Neural crest cell (in vitro differentiated cells): ENCODE results near the gene SEMA3C. TPM values are rescaled to one million over a fixed set of nuclear protein-coding genes. Genes with fewer than 3 reads are reported as not detected.

ENCODE experiments used
- DNase-seq: peaks from one replicate; pipeline ENCODE4 v3.0.0; 2021; ENCODE audit warnings: low read depth, mixed read lengths, low spot score
- H3K27ac Mint-ChIP-seq: one replicate; pipeline ENCODE4 v1.8.0; 2021; ENCODE audit warnings: mild to moderate bottlenecking, mixed read lengths; ENCODE audit not compliant: unreplicated experiment
- H3K27me3 Mint-ChIP-seq: 2 replicates; pipeline ENCODE4 v1.8.0; 2021; ENCODE audit warnings: low read depth, mild to moderate bottlenecking, mixed read lengths
- H3K36me3 Mint-ChIP-seq: 2 replicates; pipeline ENCODE4 v1.8.0; 2021; ENCODE audit warnings: low read depth, mild to moderate bottlenecking, mixed read lengths
- H3K4me1 Mint-ChIP-seq: 2 replicates; pipeline ENCODE4 v1.8.0; 2021; ENCODE audit warnings: mixed read lengths
- H3K4me3 Mint-ChIP-seq: one replicate; pipeline ENCODE4 v1.8.0; 2021; ENCODE audit warnings: mild to moderate bottlenecking, mixed read lengths
- H3K9me3 Mint-ChIP-seq: 2 replicates; pipeline ENCODE4 v1.8.0; 2021; ENCODE audit warnings: mixed read lengths
- total RNA-seq: library from RNA; stranded (reverse); gene quantifications from 2 replicates; pipeline ENCODE4 v1.2.1, GENCODE V29; 2021
- TF ChIP-seq, protein P1 (sequence below): fragments of 200-600 bp; sonication (generic); conservative IDR thresholded peaks from 2 replicates; pipeline ENCODE4 v1.5.0; 2021; ENCODE audit warnings: antibody characterized with exemption, mild to moderate bottlenecking

Gene SEMA3C
- total RNA-seq, 1 donor from 2014 or later, result 36.6 TPM

DNA sequence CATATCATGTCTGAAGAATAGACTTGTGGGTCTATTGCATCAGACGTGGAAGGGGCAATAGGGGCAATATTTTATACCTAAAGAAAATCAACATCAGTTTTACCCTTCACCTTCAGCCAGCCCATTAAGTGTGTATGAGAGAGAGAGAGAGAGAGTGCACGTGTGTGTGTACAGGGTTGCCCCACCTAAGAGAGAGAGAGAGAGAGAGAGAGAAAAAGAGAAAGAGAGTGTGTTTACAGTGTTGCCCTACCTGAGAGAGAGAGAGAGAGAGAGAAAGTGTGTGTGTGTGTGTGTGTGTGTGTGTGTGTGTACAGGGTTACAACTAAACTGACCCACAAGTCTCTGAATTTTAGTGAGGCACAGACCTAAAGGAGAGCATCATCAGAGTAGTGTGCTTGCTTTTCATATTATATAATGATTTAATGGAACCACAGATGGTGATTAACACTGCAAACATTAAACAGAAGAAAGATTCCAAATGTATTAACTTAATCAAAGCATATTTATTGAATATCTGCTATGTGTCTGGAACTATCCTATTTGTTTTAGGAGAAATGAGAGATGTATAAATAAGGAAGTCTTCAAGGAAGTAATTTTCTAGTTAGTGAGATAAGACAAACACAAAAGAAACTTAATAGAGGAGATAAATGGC lies 213.6 kb downstream of the SEMA3C start:
- H3K9me3 Mint-ChIP-seq, result no peaks in the 10 kb centered on the region
- no peaks in the 10 kb centered on the region for H3K4me1 Mint-ChIP-seq
- TF ChIP-seq, protein P1, sequence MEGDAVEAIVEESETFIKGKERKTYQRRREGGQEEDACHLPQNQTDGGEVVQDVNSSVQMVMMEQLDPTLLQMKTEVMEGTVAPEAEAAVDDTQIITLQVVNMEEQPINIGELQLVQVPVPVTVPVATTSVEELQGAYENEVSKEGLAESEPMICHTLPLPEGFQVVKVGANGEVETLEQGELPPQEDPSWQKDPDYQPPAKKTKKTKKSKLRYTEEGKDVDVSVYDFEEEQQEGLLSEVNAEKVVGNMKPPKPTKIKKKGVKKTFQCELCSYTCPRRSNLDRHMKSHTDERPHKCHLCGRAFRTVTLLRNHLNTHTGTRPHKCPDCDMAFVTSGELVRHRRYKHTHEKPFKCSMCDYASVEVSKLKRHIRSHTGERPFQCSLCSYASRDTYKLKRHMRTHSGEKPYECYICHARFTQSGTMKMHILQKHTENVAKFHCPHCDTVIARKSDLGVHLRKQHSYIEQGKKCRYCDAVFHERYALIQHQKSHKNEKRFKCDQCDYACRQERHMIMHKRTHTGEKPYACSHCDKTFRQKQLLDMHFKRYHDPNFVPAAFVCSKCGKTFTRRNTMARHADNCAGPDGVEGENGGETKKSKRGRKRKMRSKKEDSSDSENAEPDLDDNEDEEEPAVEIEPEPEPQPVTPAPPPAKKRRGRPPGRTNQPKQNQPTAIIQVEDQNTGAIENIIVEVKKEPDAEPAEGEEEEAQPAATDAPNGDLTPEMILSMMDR, result no peak
- H3K36me3 Mint-ChIP-seq, result no peaks in the 10 kb centered on the region
- no peak overlapping the region for H3K4me3 Mint-ChIP-seq
- DNase-seq, result no peak
- H3K27ac Mint-ChIP-seq, result no peak overlapping the region
- H3K27me3 Mint-ChIP-seq, result no peaks in the 10 kb centered on the region

DNA sequence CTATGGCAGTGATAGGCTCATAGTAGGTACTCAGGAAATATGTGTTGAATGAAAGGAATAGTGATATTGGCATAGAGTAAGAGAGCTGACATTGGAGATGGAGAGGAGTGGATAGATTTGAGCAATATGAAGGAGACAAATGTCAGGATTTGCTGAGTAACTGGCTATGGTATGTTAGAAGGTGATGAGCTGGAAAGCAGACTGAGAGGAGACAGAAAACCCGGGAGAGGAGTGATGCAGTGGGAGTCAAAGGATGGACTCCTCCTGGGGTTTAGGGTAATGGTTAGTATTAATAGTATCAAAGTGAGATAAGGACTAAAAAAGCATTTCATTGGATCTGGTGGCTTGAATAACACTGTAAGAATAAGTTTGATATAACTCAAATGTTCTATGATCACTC lies 215.6 kb downstream of the SEMA3C start:
- no peaks in the 10 kb centered on the region for H3K9me3 Mint-ChIP-seq
- no peaks in the 10 kb centered on the region for H3K36me3 Mint-ChIP-seq
- no peak overlapping the region for H3K27ac Mint-ChIP-seq
- DNase-seq, result no peak
- no peak overlapping the region for H3K4me3 Mint-ChIP-seq
- no peaks in the 10 kb centered on the region for H3K27me3 Mint-ChIP-seq
- TF ChIP-seq, protein P1, result no peak
- peaks cover 4% of the 10 kb centered on the region for H3K4me1 Mint-ChIP-seq

DNA sequence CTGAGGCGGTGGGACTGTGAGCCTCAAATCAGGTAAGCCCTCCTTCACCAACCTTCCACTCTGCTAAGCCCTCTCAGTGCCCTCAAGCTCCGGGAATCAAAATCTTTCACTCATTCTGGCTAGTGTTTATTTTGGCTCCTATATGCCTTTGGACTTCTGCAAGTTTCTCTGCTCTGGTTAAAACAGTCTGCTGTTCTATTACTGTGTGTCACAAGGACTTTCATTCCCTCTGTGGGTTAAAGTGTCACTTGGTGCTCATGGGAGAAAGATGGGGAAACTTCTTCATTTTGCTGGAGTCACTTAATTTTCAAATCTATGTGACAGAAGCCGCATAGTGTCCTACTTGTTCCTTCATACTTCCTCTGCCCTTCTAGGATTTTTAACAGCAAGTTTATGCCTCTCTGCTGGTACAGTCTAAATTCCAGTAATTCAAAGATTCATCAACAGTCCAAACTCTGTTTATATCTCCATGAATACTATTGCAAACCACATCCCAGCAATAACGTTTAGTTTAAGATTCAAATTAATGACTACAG lies 219.1 kb downstream of the SEMA3C start:
- TF ChIP-seq, protein P1, result no peak
- Mint-ChIP-seq H3K27me3 (no peaks in the 10 kb centered on the region), H3K27ac (no peak overlapping the region), H3K9me3 (no peaks in the 10 kb centered on the region), H3K36me3 (no peaks in the 10 kb centered on the region), H3K4me3 (no peak overlapping the region), H3K4me1 (peaks cover 4% of the 10 kb centered on the region)
- no peak for DNase-seq

DNA sequence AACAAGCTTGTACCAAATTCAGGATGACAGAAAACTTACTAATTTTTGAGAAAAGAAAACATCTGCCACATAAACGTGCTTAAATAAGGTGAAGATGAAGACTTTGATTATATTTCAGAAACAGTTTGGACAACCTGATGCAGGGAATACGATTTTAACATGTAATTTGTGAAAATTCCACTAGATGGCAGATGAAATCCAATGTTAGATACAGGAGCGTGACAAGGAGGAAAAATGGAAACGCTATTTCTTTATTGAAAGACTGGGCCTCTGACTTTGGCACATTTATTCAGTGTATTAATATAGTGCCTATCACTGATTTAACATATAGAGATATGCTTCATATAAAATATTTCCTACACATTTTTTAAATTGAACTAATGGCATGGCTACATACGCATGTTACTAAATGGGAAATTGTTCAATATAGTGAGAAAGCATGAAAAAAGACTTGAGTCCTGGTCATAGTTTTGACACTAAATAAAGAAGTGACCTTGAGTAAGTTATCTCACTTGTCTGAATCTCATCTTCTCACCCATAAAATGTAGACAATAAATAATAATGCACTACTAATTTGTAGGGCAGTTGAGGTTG lies 219.7 kb downstream of the SEMA3C start:
- TF ChIP-seq, protein P1, result peak; percentile 89
- H3K4me3 Mint-ChIP-seq, result no peak overlapping the region
- H3K27ac Mint-ChIP-seq, result no peak overlapping the region
- DNase-seq, result no peak
- H3K4me1 Mint-ChIP-seq, result peaks cover 4% of the 10 kb centered on the region
- no peaks in the 10 kb centered on the region for H3K27me3 Mint-ChIP-seq
- no peaks in the 10 kb centered on the region for H3K9me3 Mint-ChIP-seq
- H3K36me3 Mint-ChIP-seq, result no peaks in the 10 kb centered on the region
